Esophagus (tissue), 2 donors: Measurements from ENCODE around the gene CDT1. TPM values are rescaled to one million over a fixed set of nuclear protein-coding genes. Genes with fewer than 3 reads are reported as not detected.
"Not testable (repeated sequence)": the region's sequence is repeated elsewhere in the genome, so short reads cannot be mapped to it uniquely, and the experiment has no call there.

ENCODE experiments used
- H3K27ac ChIP-seq, 2 donors: one replicate each; pipeline ENCODE4 v1.5.1; 2013; ENCODE audit warnings: low read depth in 2 of 2, mild to moderate bottlenecking in 2 of 2, inconsistent platforms in 1 of 2, low read length in 1 of 2, moderate library complexity in 1 of 2
- H3K27me3 ChIP-seq, 2 donors: one replicate each; pipeline ENCODE4 v1.6.1; 2013; ENCODE audit warnings: low read length in 2 of 2, control low read depth in 1 of 2, mild to moderate bottlenecking in 1 of 2; ENCODE audit not compliant: insufficient read depth in 2 of 2, control insufficient read depth in 1 of 2
- H3K36me3 ChIP-seq, 2 donors: one replicate each; pipeline ENCODE4 v1.6.1; 2013; ENCODE audit warnings: low read length in 1 of 2; ENCODE audit not compliant: control insufficient read depth in 2 of 2, insufficient read depth in 2 of 2
- H3K4me1 ChIP-seq, 2 donors: one replicate each; pipeline ENCODE4 v1.6.1; 2013; ENCODE audit warnings: low read length in 1 of 2; ENCODE audit not compliant: control insufficient read depth in 2 of 2, insufficient read depth in 2 of 2
- H3K4me3 ChIP-seq, 2 donors: one replicate each; pipeline ENCODE4 v1.5.1; 2013; ENCODE audit warnings: low read length in 2 of 2, mild to moderate bottlenecking in 2 of 2, low read depth in 1 of 2, moderate library complexity in 1 of 2
- H3K9me3 ChIP-seq, 2 donors: one replicate each; pipeline ENCODE4 v1.6.1; 2013; ENCODE audit warnings: mild to moderate bottlenecking in 2 of 2, low read depth in 1 of 2, low read length in 1 of 2, moderate library complexity in 1 of 2; ENCODE audit not compliant: control insufficient read depth in 2 of 2, insufficient read depth in 1 of 2
- WGBS, 2 donors: extraction: QIAGEN DNeasy Blood & Tissue Kit; methylation state at CpG; one replicate each; pipeline ENCODE4 v1.1.7; 2013; 5-methylcytosine and 5-hydroxymethylcytosine counted together
- polyA plus RNA-seq, 2 donors: library from polyadenylated mRNA; stranded (reverse); fragments of 200-250 nt; gene quantifications; one replicate each; pipeline ENCODE4 v1.2.3, GENCODE V29; 2013
- donor health status: healthy with polysubstance abuse.
- donor health status: Bipolar disorder and iron deficiency.

CDT1 gene
- polyA plus RNA-seq, 2 donors: 5.8 to 9.9 TPM

DNA sequence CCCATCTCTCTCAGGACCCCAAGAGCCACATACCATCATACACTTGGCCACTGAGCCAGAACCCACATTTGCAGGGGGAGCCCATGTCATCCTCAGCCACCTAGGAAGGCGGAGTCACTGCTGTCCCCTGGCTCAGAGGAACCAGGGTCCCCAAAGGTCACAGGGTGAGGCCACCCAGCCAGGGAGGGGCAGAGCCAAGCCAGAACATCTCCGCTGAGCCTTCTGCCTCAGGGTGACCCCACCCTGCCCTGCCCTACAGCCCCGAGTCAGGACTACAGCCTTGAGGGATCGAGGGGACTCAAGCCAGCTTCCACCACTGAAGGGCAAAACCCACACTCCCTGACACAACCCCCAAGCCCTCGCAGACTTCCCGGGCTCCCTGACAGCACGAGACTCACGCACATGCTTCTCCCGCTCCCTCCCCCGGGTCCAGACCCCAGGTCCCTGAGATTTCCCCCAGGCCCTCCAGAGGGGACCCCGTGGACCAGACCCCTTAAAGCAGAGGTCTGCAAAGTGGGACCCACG is 36.0 kb upstream of the CDT1 start:
- 67% methylated on average over 12 of the region's 12 CpGs for WGBS, 2 donors
- Histone ChIP-seq H3K4me3 (no peak overlapping the region), H3K9me3 (no peaks in the 10 kb centered on the region), H3K27ac (peak overlapping the region; percentile 22 to 54), H3K4me1 (peaks cover 23 to 56% of the 10 kb centered on the region in 2 donors), H3K36me3 (peaks cover 0 to 11% of the 10 kb centered on the region in 2 donors), H3K27me3 (no peaks in the 10 kb centered on the region)

DNA sequence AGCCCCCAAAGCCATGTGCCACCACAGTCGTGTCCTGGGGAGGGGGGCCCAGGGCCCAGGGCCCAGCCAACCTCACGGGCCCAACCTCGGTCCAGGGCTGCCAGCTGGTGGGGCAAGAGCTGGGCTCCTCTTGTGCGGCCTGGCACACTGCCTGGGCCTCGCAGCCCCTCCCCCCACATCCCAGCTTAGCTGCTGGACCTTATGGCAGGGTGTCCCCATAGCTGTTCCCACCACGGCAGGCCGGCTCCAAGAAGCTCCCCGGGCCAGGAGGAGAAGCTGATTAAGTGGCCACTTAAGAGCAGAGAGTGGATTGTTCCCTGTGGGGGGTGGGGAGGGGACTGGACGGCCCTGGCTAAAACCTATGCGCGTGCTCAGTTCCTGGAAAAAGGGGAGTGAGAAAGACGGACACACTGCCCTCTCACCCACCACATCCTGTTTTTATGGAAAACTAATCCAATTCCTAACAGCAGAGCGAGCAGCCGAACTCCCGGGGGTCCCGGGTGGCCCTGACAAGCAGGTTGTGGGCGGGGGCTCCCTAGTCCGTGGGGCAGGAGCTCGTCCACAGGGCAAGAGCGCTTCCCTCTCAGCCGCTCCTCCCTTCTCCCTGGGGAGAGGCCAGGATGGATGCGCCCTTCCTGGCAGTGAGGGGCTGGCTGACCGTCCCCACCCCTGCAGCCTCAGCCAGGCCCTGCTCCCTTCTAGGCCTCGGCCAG is 35.4 kb upstream of the CDT1 start:
- 57 to 60% methylated on average over 24 of the region's 24 CpGs for WGBS, 2 donors
- Histone ChIP-seq H3K27me3 (no peaks in the 10 kb centered on the region), H3K4me3 (no peak overlapping the region), H3K27ac (peak overlapping the region; percentile 22 to 54), H3K4me1 (peaks cover 26 to 62% of the 10 kb centered on the region in 2 donors), H3K9me3 (no peaks in the 10 kb centered on the region), H3K36me3 (peaks cover 0 to 11% of the 10 kb centered on the region in 2 donors)

DNA sequence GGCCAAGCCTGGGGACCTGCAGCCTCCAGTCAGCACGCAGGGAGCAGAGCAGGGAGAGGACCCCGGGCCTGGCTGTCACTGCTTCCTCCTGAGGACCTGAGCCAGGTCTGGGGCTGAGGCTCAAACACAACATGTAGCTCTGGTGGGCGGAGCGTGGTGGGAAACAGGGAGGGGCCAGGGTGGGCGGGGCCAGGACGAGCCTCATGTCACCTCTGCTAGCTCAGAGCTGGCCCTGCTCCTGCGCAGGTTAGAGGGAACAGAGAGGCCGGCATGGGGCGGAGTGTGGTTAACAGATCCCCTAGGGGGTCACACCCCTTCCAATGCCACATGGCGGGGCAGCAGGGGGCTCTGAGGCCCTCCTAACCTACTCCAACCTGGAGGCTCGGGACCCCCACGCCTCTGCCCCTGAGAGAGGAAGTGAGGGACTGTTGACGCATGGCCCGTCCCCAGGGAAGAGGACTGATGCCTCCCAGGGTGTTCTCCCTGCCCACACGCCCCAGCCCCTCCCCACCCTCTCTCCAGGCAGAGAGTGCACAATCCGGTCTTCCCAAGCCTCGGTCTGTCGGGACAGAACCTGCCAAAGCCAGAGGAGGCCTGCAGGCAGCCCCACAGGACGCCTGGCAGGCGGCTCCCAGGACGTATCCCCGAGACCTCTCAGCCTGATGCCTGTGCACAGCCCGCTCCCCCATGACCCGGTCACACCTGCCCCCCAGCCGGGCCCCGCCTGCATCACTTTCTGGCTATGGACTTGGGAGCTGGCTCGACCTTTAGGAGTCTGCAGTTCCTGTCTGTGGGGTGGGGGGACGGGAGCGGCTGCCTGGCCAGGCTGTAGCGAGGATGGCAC is 33.8 kb upstream of the CDT1 start:
- H3K4me3 ChIP-seq: peak overlapping the region; percentile 26 to 34
- peak overlapping the region; percentile 93 to 98 for H3K27ac ChIP-seq
- H3K4me1 ChIP-seq: peaks cover 26 to 60% of the 10 kb centered on the region in 2 donors
- WGBS, 2 donors: 38 to 40% methylated on average over 30 of the region's 30 CpGs
- H3K9me3 ChIP-seq: no peaks in the 10 kb centered on the region
- H3K27me3 ChIP-seq: no peaks in the 10 kb centered on the region
- H3K36me3 ChIP-seq: peaks cover 0 to 4% of the 10 kb centered on the region in 2 donors

DNA sequence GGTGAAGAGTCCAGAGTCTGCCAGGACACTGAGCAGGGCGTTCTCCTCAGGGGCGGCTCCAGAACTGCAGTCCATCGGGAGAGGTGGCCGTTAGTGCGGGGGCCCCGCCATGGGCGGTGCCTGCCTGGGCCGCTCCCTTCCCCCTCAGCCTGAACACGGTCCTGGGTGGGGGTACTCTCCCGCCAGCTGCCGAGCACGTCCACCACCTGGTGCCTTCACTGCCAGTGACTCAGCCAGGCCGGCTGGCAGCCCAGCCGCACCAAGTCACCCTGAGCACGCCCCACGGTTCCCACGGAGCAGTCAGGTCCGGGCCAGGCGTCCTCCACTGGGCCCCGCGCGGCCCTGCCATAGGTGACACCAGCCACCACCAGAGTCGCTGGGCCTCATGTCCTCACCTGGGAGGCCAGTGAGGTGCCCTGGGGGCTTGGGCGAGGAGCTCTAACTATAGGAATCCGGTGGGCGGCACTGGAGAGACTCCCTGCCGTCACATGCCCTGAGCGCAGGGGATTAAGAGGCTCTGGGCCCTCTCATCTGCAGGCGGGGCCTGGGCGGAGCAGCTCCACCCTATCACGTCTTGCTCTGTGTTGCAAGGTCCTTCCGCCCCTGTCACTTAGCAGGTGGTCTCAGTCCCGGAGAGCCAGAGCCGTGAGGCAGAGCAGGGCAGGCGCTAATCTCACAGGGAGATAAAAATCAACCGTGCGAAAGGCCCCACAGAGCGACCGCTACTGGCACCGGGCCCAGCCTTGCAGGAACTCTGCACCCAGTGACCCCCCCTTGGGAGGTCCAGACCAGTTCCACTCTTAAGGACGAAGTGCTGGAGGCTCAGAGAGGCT is 32.9 kb upstream of the CDT1 start:
- Histone ChIP-seq H3K27ac (peak overlapping the region; percentile 93 to 98), H3K4me1 (peaks cover 26 to 54% of the 10 kb centered on the region in 2 donors), H3K36me3 (peaks cover 0 to 5% of the 10 kb centered on the region in 2 donors), H3K9me3 (no peaks in the 10 kb centered on the region), H3K27me3 (no peaks in the 10 kb centered on the region), H3K4me3 (peak overlapping the region; percentile 26 to 34)
- WGBS, 2 donors: 25 to 26% methylated on average over 39 to 41 of the region's 41 CpGs

DNA sequence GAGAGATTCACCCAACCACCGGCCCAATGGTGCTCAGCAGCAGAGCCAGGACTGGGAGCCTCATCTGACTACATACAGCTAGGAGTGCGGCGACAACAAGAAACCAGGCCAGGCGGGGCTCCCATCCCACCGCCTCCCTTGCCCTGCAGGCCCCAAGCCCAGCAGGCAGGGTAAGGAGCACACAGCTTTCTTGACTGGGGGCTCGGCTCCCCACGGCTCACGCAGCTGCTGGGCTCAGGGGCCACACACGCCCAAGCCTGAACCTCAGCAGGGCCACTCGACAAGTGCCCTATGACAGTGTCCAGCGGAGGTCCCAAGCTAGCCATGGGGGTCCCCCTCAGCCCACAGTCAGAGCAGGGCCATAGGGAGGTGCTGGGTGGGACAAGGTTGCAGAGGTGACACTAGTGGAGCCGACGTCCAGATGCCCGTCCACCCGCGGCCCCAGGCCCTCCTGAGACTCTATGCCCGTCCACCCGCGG is 32.3 kb upstream of the CDT1 start:
- Histone ChIP-seq H3K27ac (peak overlapping the region; percentile 93 to 98), H3K4me1 (peaks cover 26 to 48% of the 10 kb centered on the region in 2 donors), H3K4me3 (no peak overlapping the region), H3K27me3 (no peaks in the 10 kb centered on the region), H3K36me3 (peaks cover 0 to 3% of the 10 kb centered on the region in 2 donors), H3K9me3 (no peaks in the 10 kb centered on the region)
- WGBS, 2 donors: 73 to 76% methylated on average over 16 to 19 of the region's 19 CpGs

DNA sequence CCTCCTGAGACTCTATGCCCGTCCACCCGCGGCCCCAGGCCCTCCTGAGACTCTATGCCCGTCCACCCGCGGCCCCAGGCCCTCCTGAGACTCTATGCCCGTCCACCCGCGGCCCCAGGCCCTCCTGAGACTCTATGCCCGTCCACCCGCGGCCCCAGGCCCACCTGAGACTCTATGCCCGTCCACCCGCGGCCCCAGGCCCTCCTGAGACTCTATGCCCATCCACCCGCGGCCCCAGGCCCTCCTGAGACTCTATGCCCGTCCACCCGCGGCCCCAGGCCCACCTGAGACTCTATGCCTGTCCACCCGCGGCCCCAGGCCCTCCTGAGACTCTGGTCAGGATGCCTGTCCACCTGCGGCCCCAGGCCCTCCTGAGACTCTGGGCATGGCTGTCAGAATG is 31.8 kb upstream of the CDT1 start:
- WGBS, 2 donors: 90 to 96% methylated on average over 13 to 17 of the region's 23 CpGs
- not testable (repeated sequence) for H3K36me3 ChIP-seq, H3K27me3 ChIP-seq, H3K9me3 ChIP-seq, H3K4me3 ChIP-seq
- H3K4me1 ChIP-seq: peaks cover 26 to 48% of the 10 kb centered on the region in 2 donors
- peak overlapping the region in 1 of 2 donors; percentile 59 for H3K27ac ChIP-seq

DNA sequence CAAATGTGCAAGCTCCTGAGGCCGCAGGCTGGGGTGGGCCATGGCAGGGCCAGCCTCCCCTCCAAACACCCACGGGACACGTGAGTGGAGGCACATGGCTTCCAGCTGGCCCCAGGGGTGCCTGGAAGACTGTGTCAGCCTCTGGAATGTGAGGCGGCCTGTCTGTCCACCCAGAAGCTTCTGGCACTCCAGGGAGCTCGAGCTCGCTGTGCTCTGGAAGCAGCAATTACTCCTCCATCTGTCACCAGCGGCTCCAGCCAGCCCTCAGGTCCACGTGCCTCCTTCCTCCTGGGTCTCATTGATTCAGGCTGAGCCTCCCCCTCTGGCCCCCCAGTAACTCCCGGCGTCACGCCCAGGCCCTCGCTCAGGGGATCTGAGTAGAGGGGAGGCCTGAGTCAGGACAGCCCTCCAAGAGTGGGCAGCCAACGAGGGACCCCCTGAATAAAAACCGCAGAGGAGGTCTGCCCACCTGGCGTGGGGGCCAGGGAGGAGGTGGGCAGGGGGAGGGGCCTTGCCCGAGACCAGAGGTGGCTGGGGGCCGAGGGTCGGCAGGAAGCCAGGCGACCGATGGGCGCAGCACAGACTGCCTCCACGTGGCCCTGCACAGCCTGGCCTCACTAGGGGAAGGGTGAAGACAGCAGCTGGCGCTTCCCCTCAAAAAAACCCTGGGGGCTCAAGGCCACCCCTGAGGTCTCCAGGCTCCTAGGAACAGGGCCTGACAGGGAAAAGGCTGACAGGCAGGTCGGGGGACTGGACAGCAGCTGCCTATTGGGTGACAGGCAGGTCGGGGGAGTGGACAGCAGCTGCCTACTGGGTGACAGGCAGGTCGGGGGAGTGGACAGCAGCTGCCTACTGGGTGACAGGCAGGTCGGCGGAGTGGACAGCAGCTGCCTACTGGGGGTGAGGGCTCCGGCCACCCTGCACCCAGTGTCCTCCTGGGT is 30.4 kb upstream of the CDT1 start:
- no peaks in the 10 kb centered on the region for H3K9me3 ChIP-seq
- no peak overlapping the region for H3K4me3 ChIP-seq
- peak overlapping the region; percentile 56 to 59 for H3K27ac ChIP-seq
- peaks cover 0 to 3% of the 10 kb centered on the region in 2 donors for H3K36me3 ChIP-seq
- H3K4me1 ChIP-seq: peaks cover 19 to 45% of the 10 kb centered on the region in 2 donors
- H3K27me3 ChIP-seq: no peaks in the 10 kb centered on the region
- WGBS, 2 donors: 50 to 59% methylated on average over 23 to 29 of the region's 29 CpGs

DNA sequence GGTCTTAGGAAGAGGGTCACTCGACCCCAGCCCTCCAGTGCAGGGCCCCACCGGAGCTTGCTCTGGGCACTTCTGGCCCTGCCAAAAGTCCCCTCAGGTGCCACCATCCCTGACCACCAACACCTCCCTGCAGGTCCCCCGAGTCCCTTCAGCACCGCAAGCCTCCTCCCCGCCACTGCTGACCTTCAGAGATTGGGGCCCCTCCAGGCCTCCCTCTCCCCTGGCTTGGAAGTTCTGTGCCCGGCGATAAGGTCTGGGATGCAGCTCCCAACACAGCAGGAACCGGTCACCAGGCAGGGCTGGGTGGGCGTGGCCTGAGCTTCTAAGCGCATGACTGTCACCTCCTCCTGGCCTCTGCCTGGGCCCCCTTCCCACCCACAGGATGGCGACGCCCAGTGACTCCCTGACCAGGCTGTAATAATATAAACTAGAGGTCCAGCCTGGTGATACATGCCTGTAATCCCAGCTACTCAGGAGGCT is 29.7 kb upstream of the CDT1 start:
- peaks cover 0 to 3% of the 10 kb centered on the region in 2 donors for H3K36me3 ChIP-seq
- peaks cover 19 to 38% of the 10 kb centered on the region in 2 donors for H3K4me1 ChIP-seq
- H3K27ac ChIP-seq: peak overlapping the region in 1 of 2 donors; percentile 48
- no peaks in the 10 kb centered on the region for H3K9me3 ChIP-seq
- WGBS, 2 donors: 55 to 59% methylated on average over 10 to 12 of the region's 12 CpGs
- H3K4me3 ChIP-seq: no peak overlapping the region
- no peaks in the 10 kb centered on the region for H3K27me3 ChIP-seq
